Measurements from ENCODE around the gene FRS3. TPM values are rescaled to one million over a fixed set of nuclear protein-coding genes. Genes with fewer than 3 reads are reported as not detected.

Gene FRS3
- total and polyA plus RNA-seq, 9 of the 15 experiments (the other 6 are each of a cell fraction or from before 2014, with no cell fraction given): 0.03 to 3.7 (median 1.6) TPM

- TF ChIP-seq DEAF1 (CRISPR knock-in tag; IDR thresholded peaks at IDR 0.05) (peak; percentile 99), ESRRA (IDR thresholded peaks at IDR 0.05; ENCODE audit: borderline replicate concordance, low read depth) (peak; percentile 72; the same call in 1 of the 2 replicates), FOXK1 (CRISPR knock-in tag; IDR thresholded peaks at IDR 0.05; ENCODE audit: borderline replicate concordance) (0 out of 2 replicates have a peak, but pooled peaks have one; percentile 18), SIN3B (IDR thresholded peaks at IDR 0.05; ENCODE audit: low read depth) (peak; percentile 83), MYC (IDR thresholded peaks at IDR 0.05; ENCODE audit: low read depth, low read length) (peak; percentile 86), MYC (CRISPR knock-in tag; IDR thresholded peaks at IDR 0.05; ENCODE audit: borderline replicate concordance, low read depth) (no peak), ARNT (IDR thresholded peaks at IDR 0.05) (peak in 1 of 2 experiments; percentile 17; a peak in 1 of 4 replicates), NRF1 (conservative IDR thresholded peaks at IDR 0.05 in 1 of 2, IDR thresholded peaks at IDR 0.05 in 1 of 2) (peak; percentile 72 to 79), NBN (IDR thresholded peaks at IDR 0.05; ENCODE audit: low read depth) (peak; percentile 60; the same call in 1 of the 2 replicates), ATF7 (IDR thresholded peaks at IDR 0.05) (peak; percentile 63; the same call in 1 of the 2 replicates), FOXO4 (CRISPR knock-in tag; IDR thresholded peaks at IDR 0.05) (no peak), STAG1 (CRISPR knock-in tag; IDR thresholded peaks at IDR 0.05; ENCODE audit: borderline replicate concordance) (peak; percentile 99), HCFC1 (IDR thresholded peaks at IDR 0.05; ENCODE audit: low read depth, low read length) (peak; percentile 82), PHB (CRISPR knock-in tag; IDR thresholded peaks at IDR 0.05) (no peak), ZNF384 (IDR thresholded peaks at IDR 0.05; ENCODE audit: low read depth, low read length) (peak; percentile 55; the same call in 1 of the 2 replicates), ZSCAN32 (CRISPR knock-in tag; IDR thresholded peaks at IDR 0.05) (peak; percentile 16; the same call in 1 of the 2 replicates), TCF7 (IDR thresholded peaks at IDR 0.05; ENCODE audit: borderline replicate concordance) (peak; percentile 74), ETS1 (conservative IDR thresholded peaks at IDR 0.05; ENCODE audit: control insufficient read depth, low read depth, low read length) (peak; percentile 80; the same call in 1 of the 2 replicates), CHD2 (IDR thresholded peaks at IDR 0.05; ENCODE audit: low read depth, low read length) (peak; percentile 26; the same call in 1 of the 2 replicates), ZNF263 (CRISPR knock-in tag; IDR thresholded peaks at IDR 0.05; ENCODE audit: borderline replicate concordance) (peak; percentile 68; the same call in 1 of the 2 replicates), KDM2B (CRISPR knock-in tag; IDR thresholded peaks at IDR 0.05) (0 out of 2 replicates have a peak, but pooled peaks have one; percentile 11), PHF8 (IDR thresholded peaks at IDR 0.05; ENCODE audit: borderline replicate concordance, low read length) (peak; percentile 45; the same call in 1 of the 2 replicates), USF1 (CRISPR knock-in tag; IDR thresholded peaks at IDR 0.05) (peak; percentile 28), ZNF24 (IDR thresholded peaks at IDR 0.05) (peak; percentile 64; the same call in 1 of the 2 replicates)
Observed at GRCh38 chr6:41779788-41780550, at the start of gene FRS3 (continued).

All from K562 (cell line).